Right lobe of liver (tissue), 4 donors: ENCODE measurements around the gene CIRBP.

Experiments
- CTCF ChIP-seq, 4 donors: fragments of 200-600 bp in 3 of 4; fragments of 450-650 bp in 1 of 4; IDR thresholded peaks; one replicate each; pipeline versions ENCODE4 v1.5.1 to v1.8.0; 2016 to 2022; ENCODE audit warnings: antibody characterized with exemption in 4 of 4, mild to moderate bottlenecking in 2 of 4
- POLR2A ChIP-seq: fragments of 450-650 bp; IDR thresholded peaks from one replicate; pipeline ENCODE4 v1.6.1; 2017; ENCODE audit warnings: antibody characterized with exemption, mild to moderate bottlenecking
- donor health status: DM: no; HTN: no; CAD: no.
- donor health status: DM: no; HTN: no; CAD: no.
- donor health status: DM: no; HTN: yes; CAD: no.

- TF ChIP-seq CTCF (IDR thresholded peaks at IDR 0.05) = no peak
- peak; percentile 11 for TF ChIP-seq POLR2A
Observed at GRCh38 chr19:1266129-1266915, 2.8 kb upstream of the CIRBP start.
